Measurements from ENCODE around the gene SCNM1. TPM values are rescaled to one million over a fixed set of nuclear protein-coding genes. Genes with fewer than 3 reads are reported as not detected.

Gene SCNM1
- total and polyA plus RNA-seq, 2 experiments from 2014 or later = 27.1 to 92.3 TPM

- Histone ChIP-seq H3K4me1 (ENCODE audit: insufficient read depth) (peaks cover 12% of the 10 kb centered on the region), H2AFZ (peak overlapping the region; percentile 45; the same call in 1 of the 2 replicates), H3K4me2 (peak overlapping the region; percentile 71), H3K27me3 (ENCODE audit: insufficient read depth) (no peaks in the 10 kb centered on the region), H4K20me1 (replicated peaks; ENCODE audit: insufficient read depth) (no peaks in the 10 kb centered on the region), H3K79me2 (replicated peaks; ENCODE audit: insufficient read depth) (peaks cover 8% of the 10 kb centered on the region), H3K4me3 (peak overlapping the region; percentile 66), H3F3A (replicated peaks; ENCODE audit: low read depth) (0 out of 2 replicates have a peak, but pooled peaks cover 5% of the 10 kb centered on the region), H3K36me3 (ENCODE audit: insufficient read depth) (peaks cover 9% of the 10 kb centered on the region; the same call in 1 of the 2 replicates), H3K9me2 (ENCODE audit: insufficient read depth) (no peaks in the 10 kb centered on the region), H3K27ac (ENCODE audit: low read depth) (peak overlapping the region; percentile 55)
- peaks cover 9% of the 10 kb centered on the region for H3K27me3 Mint-ChIP-seq (ENCODE audit: insufficient read depth, low read depth, poor library complexity)
- H3K27ac Mint-ChIP-seq = no peak overlapping the region
- TF ChIP-seq CTCF (conservative IDR thresholded peaks at IDR 0.05; ENCODE audit: low read depth in 2 of 2) (no peak), EZH2 (IDR thresholded peaks at IDR 0.05; ENCODE audit: low read depth, unreplicated experiment) (no peak), NANOG (IDR thresholded peaks at IDR 0.05; ENCODE audit: borderline replicate concordance) (no peak), ZNF114 (CRISPR knock-in tag; IDR thresholded peaks at IDR 0.05) (no peak), ETS1 (IDR thresholded peaks at IDR 0.05) (no peak), CREB1 (CRISPR knock-in tag; IDR thresholded peaks at IDR 0.05; ENCODE audit: low read depth) (no peak), ZNF462 (CRISPR knock-in tag; IDR thresholded peaks at IDR 0.05) (no peak), POLR2AphosphoS5 (IDR thresholded peaks at IDR 0.05; ENCODE audit: low read depth) (no peak)
- DNase-seq (ENCODE audit: low spot score) (no peak), ATAC-seq (no peak)
- H3K4me1 Mint-ChIP-seq = peaks cover 13% of the 10 kb centered on the region
- H3K4me3 Mint-ChIP-seq = peak overlapping the region; percentile 97
- H3K9me3 Mint-ChIP-seq = peaks cover 3% of the 10 kb centered on the region; the same call in 1 of the 3 replicates
- peaks cover 38% of the 10 kb centered on the region for H3K36me3 Mint-ChIP-seq (ENCODE audit: low read depth)
Observed at GRCh38 chr1:151164732-151165280, 1.1 kb upstream of the SCNM1 start.

Data from GM23338 (cell line).